Measurements from ENCODE around the gene DUXB. TPM values are rescaled to one million over a fixed set of nuclear protein-coding genes. Genes with fewer than 3 reads are reported as not detected.

The DUXB gene
- total and polyA plus RNA-seq, 2 donors (not counting 3 experiments of a cell fraction or from before 2014, with no cell fraction given), result not detected

- Histone ChIP-seq H3K4me3 (replicated peaks in 1 of 3; ENCODE audit: insufficient read depth in 1 of 3, low read depth in 1 of 3, low read length in 3 of 3) (peak within 1 kb of the TSS; percentile 95 to 98 (median 98)), H2AFZ (ENCODE audit: low read depth, low read length) (peak within 1 kb of the TSS; percentile 93), H3K27ac (ENCODE audit: insufficient read depth, low read depth, low read length) (peak within 1 kb of the TSS; percentile 67), H3K4me2 (ENCODE audit: insufficient read depth, low read length) (peak within 1 kb of the TSS; percentile 99), H3K27me3 (ENCODE audit: control insufficient read depth in 2 of 2, insufficient read depth in 2 of 2, low read length in 2 of 2) (no peaks in the 10 kb centered on the region), H3K36me3 (ENCODE audit: control insufficient read depth in 2 of 2, extremely low read depth in 1 of 2, insufficient read depth in 2 of 2, low read length in 2 of 2) (peaks cover 0 to 3% of the 10 kb centered on the region in 2 experiments), H4K20me1 (replicated peaks; ENCODE audit: control insufficient read depth, extremely low read depth, insufficient read depth, low read length) (peaks cover 6% of the 10 kb centered on the region), H3K79me2 (ENCODE audit: control insufficient read depth, insufficient read depth, low read length) (peaks cover 89% of the 10 kb centered on the region), H3K9me1 (replicated peaks; ENCODE audit: control insufficient read depth, extremely low read depth, insufficient read depth, low read length) (no peaks in the 10 kb centered on the region), H3K4me1 (ENCODE audit: control insufficient read depth, extremely low read depth, insufficient read depth, low read length) (peaks cover 32% of the 10 kb centered on the region), H3K9ac (replicated peaks; ENCODE audit: extremely low read depth, insufficient read depth, low read length) (peak within 1 kb of the TSS; percentile 94), H3K9me3 (replicated peaks; ENCODE audit: control insufficient read depth, insufficient read depth, low read length) (no peaks in the 10 kb centered on the region)
- ChIA-PET POLR2A (interaction anchor here (0.7 to 1.5 kb wide), 5 partner anchors 19 to 184 kb away, joined by 3 to 12 read pairs (median 4); partner anchors contain the start of gene ADAT1), CTCF (interaction anchor here (0.6 to 1.3 kb wide), 7 partner anchors 15 to 1524 kb away, joined by 3 to 8 read pairs (median 3); partner anchors contain the start of gene ADAT1)
- intact Hi-C loops (cut with micrococcal nuclease), result loop anchor here (1.0 to 5.0 kb wide), 8 partner anchors 19 to 1543 kb away; partner anchors contain the start of genes ADAT1, GABARAPL2 and TMEM170A
- TF ChIP-seq POLR2AphosphoS5 (IDR thresholded peaks at IDR 0.05; ENCODE audit: insufficient read depth, low read depth, low read length), result peak; percentile 91
- TF ChIP-seq POLR2A (IDR thresholded peaks at IDR 0.05; ENCODE audit: low read depth, low read length), result peak; percentile 92
- no peak for TF ChIP-seq GATA2 (IDR thresholded peaks at IDR 0.05; ENCODE audit: insufficient read depth, insufficient read length, low read depth, low read length)
- TF ChIP-seq MYC (IDR thresholded peaks at IDR 0.05; ENCODE audit: low read depth, low read length), result no peak
- dilution Hi-C loops (cut with MboI; ENCODE audit: extremely low pct_ligation_motif_present, low sequenced_read_pairs), result no loop called here
- peak; percentile 76 for FAIRE-seq
- no TSS peak for BruUV-seq (replicated peaks)
- DNase-seq (ENCODE audit: low read depth, low spot score), result peak; percentile 97
Observed at GRCh38 chr16:75647492-75648264, 53.6 kb downstream of the DUXB start, which contains the start of the genes KARS1 and TERF2IP. Gene KARS1 (minus strand): TSS chr16:75647665. CDS start chr16:75647639, 26 bp downstream. Gene TERF2IP (plus strand): TSS chr16:75647773. CDS start chr16:75647883, 110 bp downstream.

GRCh38 chr16:75647112-75647491 lies 54.2 kb downstream of the DUXB start:
- dilution Hi-C loops (cut with MboI; ENCODE audit: extremely low pct_ligation_motif_present, low sequenced_read_pairs), result no loop called here
- Histone ChIP-seq H4K20me1 (replicated peaks; ENCODE audit: control insufficient read depth, extremely low read depth, insufficient read depth, low read length) (peaks cover 4% of the 10 kb centered on the region), H3K27me3 (ENCODE audit: control insufficient read depth in 2 of 2, insufficient read depth in 2 of 2, low read length in 2 of 2) (no peaks in the 10 kb centered on the region), H3K9me1 (replicated peaks; ENCODE audit: control insufficient read depth, extremely low read depth, insufficient read depth, low read length) (no peaks in the 10 kb centered on the region), H3K36me3 (ENCODE audit: control insufficient read depth in 2 of 2, extremely low read depth in 1 of 2, insufficient read depth in 2 of 2, low read length in 2 of 2) (peaks cover 0 to 3% of the 10 kb centered on the region in 2 experiments), H3K4me2 (ENCODE audit: insufficient read depth, low read length) (peak overlapping the region; percentile 97), H2AFZ (ENCODE audit: low read depth, low read length) (peak overlapping the region; percentile 93), H3K9me3 (replicated peaks; ENCODE audit: control insufficient read depth, insufficient read depth, low read length) (no peaks in the 10 kb centered on the region), H3K27ac (ENCODE audit: insufficient read depth, low read depth, low read length) (peak overlapping the region; percentile 53), H3K4me3 (replicated peaks in 1 of 3; ENCODE audit: insufficient read depth in 1 of 3, low read depth in 1 of 3, low read length in 3 of 3) (peak overlapping the region; percentile 95 to 98 (median 98)), H3K79me2 (ENCODE audit: control insufficient read depth, insufficient read depth, low read length) (peaks cover 89% of the 10 kb centered on the region), H3K9ac (replicated peaks; ENCODE audit: extremely low read depth, insufficient read depth, low read length) (peak overlapping the region; percentile 94), H3K4me1 (ENCODE audit: control insufficient read depth, extremely low read depth, insufficient read depth, low read length) (peaks cover 32% of the 10 kb centered on the region)
- POLR2A ChIA-PET, result interaction anchor here (0.7 to 1.5 kb wide), 5 partner anchors 19 to 183 kb away, joined by 3 to 12 read pairs (median 4); partner anchors contain the start of gene ADAT1
- FAIRE-seq, result no peak
- CTCF ChIA-PET, result interaction anchor here (0.6 to 1.3 kb wide), 7 partner anchors 15 to 1525 kb away, joined by 3 to 8 read pairs (median 3); partner anchors contain the start of gene ADAT1
- TSS peak; percentile 60 for BruUV-seq (replicated peaks)
- DNase-seq (ENCODE audit: low read depth, low spot score), result no peak
- intact Hi-C loops (cut with micrococcal nuclease), result loop anchor here (1.0 to 5.0 kb wide), 6 partner anchors 19 to 1525 kb away; partner anchors contain the start of genes ADAT1, GABARAPL2 and TMEM170A
- no peak for TF ChIP-seq EZH2 (IDR thresholded peaks at IDR 0.05; ENCODE audit: borderline replicate concordance, low read depth, low read length, severe bottlenecking)
- no peak for TF ChIP-seq CTCF (IDR thresholded peaks at IDR 0.05; ENCODE audit: extremely low read depth in 1 of 2, insufficient read depth in 1 of 2, low read depth in 1 of 2, low read length in 2 of 2)
- no peak for TF ChIP-seq MYC (IDR thresholded peaks at IDR 0.05; ENCODE audit: low read depth, low read length)
- no peak for TF ChIP-seq POLR2A (IDR thresholded peaks at IDR 0.05; ENCODE audit: low read depth, low read length)
- TF ChIP-seq FOS (IDR thresholded peaks at IDR 0.05; ENCODE audit: borderline replicate concordance, insufficient read depth, low read length), result no peak
- no peak for TF ChIP-seq GATA2 (IDR thresholded peaks at IDR 0.05; ENCODE audit: insufficient read depth, insufficient read length, low read depth, low read length)
- no peak for TF ChIP-seq MAX (IDR thresholded peaks at IDR 0.05; ENCODE audit: insufficient read depth, insufficient read length)
- no peak for TF ChIP-seq JUN (IDR thresholded peaks at IDR 0.05; ENCODE audit: borderline replicate concordance, insufficient read depth, insufficient read length, low read depth)
- no peak for TF ChIP-seq POLR2AphosphoS5 (IDR thresholded peaks at IDR 0.05; ENCODE audit: insufficient read depth, low read depth, low read length)
